ENCODE data around the gene CFAP61. TPM values are rescaled to one million over a fixed set of nuclear protein-coding genes. Genes with fewer than 3 reads are reported as not detected.

The CFAP61 gene
- total and polyA plus RNA-seq, 10 donors: 0.06 to 0.17 TPM; not detected in 8

DNA sequence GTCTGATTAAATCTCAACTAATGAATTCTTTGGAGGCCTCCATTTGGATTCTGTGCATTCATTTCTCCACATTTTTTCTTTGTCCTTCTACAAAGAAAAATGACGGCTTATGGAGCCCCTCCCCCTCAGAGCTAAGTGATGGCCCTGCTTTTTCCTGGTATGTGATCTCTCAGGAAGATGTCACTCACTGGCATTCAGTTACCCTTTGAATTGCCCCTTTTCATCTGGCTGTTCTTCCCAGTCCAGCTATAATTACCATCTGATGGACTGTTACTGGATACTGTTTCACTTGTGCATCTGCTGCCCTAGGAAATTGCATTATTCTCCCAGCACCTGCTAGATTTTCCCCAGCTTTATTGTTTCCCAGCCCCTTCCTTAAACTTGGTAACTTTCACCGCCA, 151.9 kb downstream of the CFAP61 start:
- Histone ChIP-seq H3K36me3 (no peaks in the 10 kb centered on the region), H3K27me3 (replicated peaks in 1 of 7) (peaks cover 0 to 43% (median 0%) of the 10 kb centered on the region in 7 donors), H3K27ac (no peak overlapping the region), H3K9me3 (no peaks in the 10 kb centered on the region), H3K4me3 (no peak overlapping the region), H3K4me1 (no peaks in the 10 kb centered on the region)
- TF ChIP-seq POLR2A (IDR thresholded peaks at IDR 0.05): no peak
- no peak for TF ChIP-seq CTCF (IDR thresholded peaks at IDR 0.05 in 8 of 11, conservative IDR thresholded peaks at IDR 0.05 in 3 of 11)
- no peak for TF ChIP-seq POLR2AphosphoS5 (IDR thresholded peaks at IDR 0.05)
- intact Hi-C loops (cut with DNase I; ENCODE audit: low total_unique reads): no loop called here
- DNase-seq: no peak
- 47 to 70% (median 61%) methylated on average over 2 of the region's 2 CpGs for WGBS, 5 donors

GRCh38 chr20:20205141-20205861, 153.0 kb downstream of the CFAP61 start:
- intact Hi-C loops (cut with DNase I; ENCODE audit: low total_unique reads): no loop called here
- TF ChIP-seq CTCF (IDR thresholded peaks at IDR 0.05 in 8 of 11, conservative IDR thresholded peaks at IDR 0.05 in 3 of 11) (no peak), POLR2A (IDR thresholded peaks at IDR 0.05) (no peak), POLR2AphosphoS5 (IDR thresholded peaks at IDR 0.05) (no peak)
- H3K36me3 ChIP-seq: no peaks in the 10 kb centered on the region
- no peak overlapping the region for H3K27ac ChIP-seq
- 60 to 76% (median 65%) methylated on average over 2 of the region's 2 CpGs for WGBS, 5 donors
- no peak overlapping the region for H3K4me3 ChIP-seq
- H3K4me1 ChIP-seq: no peaks in the 10 kb centered on the region
- peaks cover 0 to 32% (median 0%) of the 10 kb centered on the region in 7 donors for H3K27me3 ChIP-seq (replicated peaks in 1 of 7)
- DNase-seq: no peak
- H3K9me3 ChIP-seq: no peaks in the 10 kb centered on the region

- H3K36me3 ChIP-seq: no peaks in the 10 kb centered on the region
- intact Hi-C loops (cut with DNase I; ENCODE audit: low total_unique reads): no loop called here
- no peak overlapping the region for H3K27ac ChIP-seq
- no peaks in the 10 kb centered on the region for H3K9me3 ChIP-seq
- no peak for DNase-seq
- peaks cover 0 to 31% (median 0%) of the 10 kb centered on the region in 7 donors for H3K27me3 ChIP-seq (replicated peaks in 1 of 7)
- WGBS, 5 donors: 65 to 86% (median 78%) methylated on average over 1 of the region's 1 CpG
- H3K4me1 ChIP-seq: no peaks in the 10 kb centered on the region
- no peak overlapping the region for H3K4me3 ChIP-seq
- TF ChIP-seq POLR2A (IDR thresholded peaks at IDR 0.05): no peak
- TF ChIP-seq POLR2AphosphoS5 (IDR thresholded peaks at IDR 0.05): no peak
- TF ChIP-seq CTCF (IDR thresholded peaks at IDR 0.05 in 8 of 11, conservative IDR thresholded peaks at IDR 0.05 in 3 of 11): no peak
Observed at GRCh38 chr20:20205862-20206236, 153.5 kb downstream of the CFAP61 start.

DNA sequence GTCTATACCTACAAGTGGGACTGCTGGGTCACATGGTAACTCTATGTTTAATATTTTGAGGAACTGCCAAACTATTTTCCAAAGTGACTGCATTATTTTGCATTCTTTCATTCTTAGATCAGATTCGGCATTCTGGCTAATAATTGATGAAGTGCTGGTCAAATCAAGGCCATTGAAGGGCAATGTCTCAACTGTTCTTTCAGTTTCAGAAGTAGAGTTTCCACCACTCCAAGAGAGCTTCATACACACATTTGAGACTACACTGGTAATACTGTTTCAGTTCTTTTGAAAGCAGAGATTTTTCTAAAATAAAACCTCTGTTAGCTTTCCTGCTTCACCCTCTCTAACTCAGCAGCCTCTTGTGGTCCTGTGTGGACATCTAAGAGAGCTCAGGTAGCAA, 154.5 kb downstream of the CFAP61 start:
- no peaks in the 10 kb centered on the region for H3K36me3 ChIP-seq
- H3K27me3 ChIP-seq (replicated peaks in 1 of 7): peaks cover 0 to 24% (median 0%) of the 10 kb centered on the region in 7 donors
- no peaks in the 10 kb centered on the region for H3K4me1 ChIP-seq
- 66 to 82% (median 76%) methylated on average over 1 of the region's 1 CpG for WGBS, 5 donors
- DNase-seq: no peak
- H3K9me3 ChIP-seq: no peaks in the 10 kb centered on the region
- no peak overlapping the region for H3K27ac ChIP-seq
- intact Hi-C loops (cut with DNase I; ENCODE audit: low total_unique reads): no loop called here
- no peak overlapping the region for H3K4me3 ChIP-seq
- TF ChIP-seq CTCF (IDR thresholded peaks at IDR 0.05 in 8 of 11, conservative IDR thresholded peaks at IDR 0.05 in 3 of 11) (no peak), POLR2A (IDR thresholded peaks at IDR 0.05) (no peak), POLR2AphosphoS5 (IDR thresholded peaks at IDR 0.05) (no peak)
